Ovary (tissue), 9 donors: ENCODE results near the gene VWA5B2. TPM values are rescaled to one million over a fixed set of nuclear protein-coding genes. Genes with fewer than 3 reads are reported as not detected.
"Not testable (repeated sequence)": the region's sequence is repeated elsewhere in the genome, so short reads cannot be mapped to it uniquely, and the experiment has no call there.

Source experiments
- DNase-seq, 5 donors: peaks; one replicate each; pipeline ENCODE4 v3.0.0-alpha.2; 2019 to 2020
- H3K27ac ChIP-seq, 2 donors: fragments of 200-600 bp; one replicate each; pipeline versions ENCODE4 v1.5.1 to v1.8.0; 2019 to 2022
- H3K27me3 ChIP-seq: fragments of 200-600 bp; one replicate; pipeline ENCODE4 v1.8.0; 2022
- H3K36me3 ChIP-seq: fragments of 200-600 bp; sonication (generic); one replicate; pipeline ENCODE4 v1.5.1; 2019
- H3K4me1 ChIP-seq: one replicate; pipeline ENCODE4 v1.8.1; 2013; ENCODE audit warnings: mild to moderate bottlenecking, moderate library complexity; ENCODE audit not compliant: insufficient read depth
- H3K4me3 ChIP-seq: fragments of 200-600 bp; sonication (generic); one replicate; pipeline ENCODE4 v1.5.1; 2017
- H3K9me3 ChIP-seq, 2 donors: fragments of 200-600 bp in 1 of 2; sonication (generic) in 1 of 2; one replicate each; pipeline versions ENCODE4 v1.5.1 to v1.8.1; 2013 to 2019; ENCODE audit warnings: mild to moderate bottlenecking in 1 of 2, moderate library complexity in 1 of 2
- EP300 ChIP-seq: sonication (generic); formaldehyde crosslinking; IDR thresholded peaks from one replicate; pipeline ENCODE4 v1.6.1; 2017; ENCODE audit warnings: antibody characterized with exemption
- POLR2A ChIP-seq: fragments of 450-650 bp; IDR thresholded peaks from one replicate; pipeline ENCODE4 v1.6.1; 2017; ENCODE audit warnings: antibody characterized with exemption, mild to moderate bottlenecking, moderate library complexity
- WGBS, 3 donors: extraction: QIAGEN DNeasy Blood & Tissue Kit in 1 of 3; methylation state at CpG; one replicate each; pipeline versions ENCODE4 v1.1.5 to v1.1.7; 2013 to 2017; 5-methylcytosine and 5-hydroxymethylcytosine counted together
- intact Hi-C, 4 donors: fragments of 100-400 bp; cut with DNase I; formaldehyde crosslinking; loops; one replicate each; pipeline versions ENCODE4 v1.11.0 to v1.15.1; 2022 to 2023
- polyA plus RNA-seq, 2 donors: library from polyadenylated mRNA; stranded (reverse); fragments of 200-250 nt in 1 of 2; fragments of 350-450 nt in 1 of 2; fragmentation: Illumina TruSeq in 1 of 2; extraction: RNeasy Lipid Tissue Mini Kit (QIAGEN cat#74804) in 1 of 2; gene quantifications; one replicate each; pipeline ENCODE4 v1.2.3, GENCODE V29; 2013 to 2014
- total RNA-seq, 7 donors: library from RNA; depleted of rRNA in 2 of 7; stranded (reverse); fragments of >200 nt in 2 of 7; fragmentation: NEBNext Ultra II Directional in 3 of 7; extraction: Animal tissue kit (Norgen Biotek cat#: 25700) in 3 of 7; gene quantifications; one replicate each; pipeline versions ENCODE4 v1.1.0 to v1.2.4, GENCODE V29; 2016 to 2023
- TF ChIP-seq, protein P1 (sequence below), 3 donors: fragments of 450-650 bp in 2 of 3; fragments of 200-600 bp in 1 of 3; IDR thresholded peaks; one replicate each; pipeline versions ENCODE4 v1.5.1 to v1.8.0; 2016 to 2022; ENCODE audit warnings: antibody characterized with exemption in 3 of 3, mild to moderate bottlenecking in 1 of 3
- donor health status: DM: no; HTN: no; CAD: no; lungs with moderate emphysema.
- donor health status: DM: no; HTN: no; CAD: no.
- donor health status: Bipolar disorder and iron deficiency.
- donor health status: DM: yes; HTN: yes; CAD: no.
- donor health status: DM: no; HTN: no; CAD: no.
- donor health status: DM: yes; HTN: yes; CAD: no.

Gene VWA5B2
- total and polyA plus RNA-seq, 9 donors, result 0.15 to 5.9 (median 0.48) TPM; not detected in 1

DNA sequence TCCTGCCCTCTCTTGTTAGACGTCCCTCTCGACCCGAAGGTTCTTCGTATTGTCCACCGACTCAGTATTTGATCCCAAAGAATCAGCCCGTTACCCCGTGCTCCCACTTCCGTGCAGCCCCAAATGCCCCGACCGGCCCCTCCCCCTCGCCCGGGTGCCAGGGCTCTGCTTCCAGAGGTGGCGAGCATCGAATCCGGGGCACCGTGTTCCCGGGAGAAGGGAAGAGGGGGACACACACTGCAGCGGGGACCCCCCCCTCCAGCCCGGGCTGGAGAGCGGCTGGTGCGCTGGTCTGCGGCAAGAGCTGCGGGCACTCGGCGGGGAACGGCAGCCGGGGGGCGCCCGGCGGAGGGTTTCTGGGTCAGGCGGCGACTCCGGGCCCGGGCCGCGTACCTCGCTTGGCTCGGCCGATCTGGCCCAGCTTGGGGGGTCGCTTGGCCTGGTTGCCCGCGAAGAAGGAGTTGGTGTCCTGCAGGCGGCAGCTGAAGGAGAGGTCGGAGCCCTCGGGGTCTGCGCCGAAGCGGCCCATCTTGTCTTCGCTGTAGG is 31.4 kb downstream of the VWA5B2 start:
- 0 to 1% (median 1%) methylated on average over 34 to 49 of the region's 49 CpGs for WGBS, 3 donors
- DNase-seq, result no peak
- Histone ChIP-seq H3K27ac (no peak overlapping the region), H3K4me3 (peak overlapping the region; percentile 23), H3K36me3 (no peaks in the 10 kb centered on the region), H3K9me3 (no peaks in the 10 kb centered on the region), H3K4me1 (peaks cover 13% of the 10 kb centered on the region), H3K27me3 (peaks cover 5% of the 10 kb centered on the region)
- intact Hi-C loops, result no loop called here
- no peak for TF ChIP-seq POLR2A
- TF ChIP-seq, protein P1, sequence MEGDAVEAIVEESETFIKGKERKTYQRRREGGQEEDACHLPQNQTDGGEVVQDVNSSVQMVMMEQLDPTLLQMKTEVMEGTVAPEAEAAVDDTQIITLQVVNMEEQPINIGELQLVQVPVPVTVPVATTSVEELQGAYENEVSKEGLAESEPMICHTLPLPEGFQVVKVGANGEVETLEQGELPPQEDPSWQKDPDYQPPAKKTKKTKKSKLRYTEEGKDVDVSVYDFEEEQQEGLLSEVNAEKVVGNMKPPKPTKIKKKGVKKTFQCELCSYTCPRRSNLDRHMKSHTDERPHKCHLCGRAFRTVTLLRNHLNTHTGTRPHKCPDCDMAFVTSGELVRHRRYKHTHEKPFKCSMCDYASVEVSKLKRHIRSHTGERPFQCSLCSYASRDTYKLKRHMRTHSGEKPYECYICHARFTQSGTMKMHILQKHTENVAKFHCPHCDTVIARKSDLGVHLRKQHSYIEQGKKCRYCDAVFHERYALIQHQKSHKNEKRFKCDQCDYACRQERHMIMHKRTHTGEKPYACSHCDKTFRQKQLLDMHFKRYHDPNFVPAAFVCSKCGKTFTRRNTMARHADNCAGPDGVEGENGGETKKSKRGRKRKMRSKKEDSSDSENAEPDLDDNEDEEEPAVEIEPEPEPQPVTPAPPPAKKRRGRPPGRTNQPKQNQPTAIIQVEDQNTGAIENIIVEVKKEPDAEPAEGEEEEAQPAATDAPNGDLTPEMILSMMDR (IDR thresholded peaks at IDR 0.05), result no peak

DNA sequence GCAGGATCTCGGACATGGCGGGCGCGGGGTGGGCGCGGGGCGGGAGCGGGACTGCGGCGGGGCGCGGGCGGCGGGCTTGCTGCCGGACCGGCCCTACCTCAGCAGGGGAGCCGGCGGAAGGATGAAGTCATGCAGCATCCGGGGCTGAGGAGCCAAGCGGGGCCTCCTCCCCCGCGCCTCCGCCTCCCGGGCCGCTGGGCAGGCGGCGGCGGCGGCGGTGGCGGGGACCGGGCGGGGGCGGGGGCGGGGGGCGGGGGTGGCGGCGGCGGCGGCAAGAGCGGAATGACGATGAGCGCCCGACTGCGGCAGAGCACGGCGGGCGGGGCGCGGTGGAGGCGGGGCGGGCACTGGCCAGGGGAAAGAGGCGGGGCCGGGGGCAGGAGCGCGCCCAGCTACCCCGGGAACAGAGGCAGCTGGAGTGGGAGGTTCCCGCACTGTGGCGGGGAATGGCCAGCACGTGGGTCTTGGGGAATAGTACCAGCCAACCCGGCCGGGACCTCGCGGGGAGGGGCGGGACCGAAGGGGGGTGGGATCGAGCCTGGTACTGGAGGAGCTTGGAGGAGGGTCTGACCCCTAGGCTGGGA is 32.0 kb downstream of the VWA5B2 start, which contains the start of gene CAMK2N2:
TSS of gene CAMK2N2 (minus strand) at position 284 of the 584 bp plus-strand sequence. CDS start at position 16, 268 bp downstream.
- peak within 1 kb of the TSS; percentile 23 for H3K4me3 ChIP-seq
- no peaks in the 10 kb centered on the region for H3K36me3 ChIP-seq
- H3K4me1 ChIP-seq, result peaks cover 13% of the 10 kb centered on the region
- peaks cover 5% of the 10 kb centered on the region for H3K27me3 ChIP-seq
- TF ChIP-seq, protein P1 (IDR thresholded peaks at IDR 0.05), result no peak
- no peak for TF ChIP-seq EP300
- no peak for TF ChIP-seq POLR2A
- intact Hi-C loops, result no loop called here
- no peak within 1 kb of the TSS for H3K27ac ChIP-seq
- 0 to 3% (median 1%) methylated on average over 12 to 63 of the region's 67 CpGs for WGBS, 3 donors
- peak in 2 of 5 donors; percentile 45 to 46 for DNase-seq
- H3K9me3 ChIP-seq, result no peaks in the 10 kb centered on the region

DNA sequence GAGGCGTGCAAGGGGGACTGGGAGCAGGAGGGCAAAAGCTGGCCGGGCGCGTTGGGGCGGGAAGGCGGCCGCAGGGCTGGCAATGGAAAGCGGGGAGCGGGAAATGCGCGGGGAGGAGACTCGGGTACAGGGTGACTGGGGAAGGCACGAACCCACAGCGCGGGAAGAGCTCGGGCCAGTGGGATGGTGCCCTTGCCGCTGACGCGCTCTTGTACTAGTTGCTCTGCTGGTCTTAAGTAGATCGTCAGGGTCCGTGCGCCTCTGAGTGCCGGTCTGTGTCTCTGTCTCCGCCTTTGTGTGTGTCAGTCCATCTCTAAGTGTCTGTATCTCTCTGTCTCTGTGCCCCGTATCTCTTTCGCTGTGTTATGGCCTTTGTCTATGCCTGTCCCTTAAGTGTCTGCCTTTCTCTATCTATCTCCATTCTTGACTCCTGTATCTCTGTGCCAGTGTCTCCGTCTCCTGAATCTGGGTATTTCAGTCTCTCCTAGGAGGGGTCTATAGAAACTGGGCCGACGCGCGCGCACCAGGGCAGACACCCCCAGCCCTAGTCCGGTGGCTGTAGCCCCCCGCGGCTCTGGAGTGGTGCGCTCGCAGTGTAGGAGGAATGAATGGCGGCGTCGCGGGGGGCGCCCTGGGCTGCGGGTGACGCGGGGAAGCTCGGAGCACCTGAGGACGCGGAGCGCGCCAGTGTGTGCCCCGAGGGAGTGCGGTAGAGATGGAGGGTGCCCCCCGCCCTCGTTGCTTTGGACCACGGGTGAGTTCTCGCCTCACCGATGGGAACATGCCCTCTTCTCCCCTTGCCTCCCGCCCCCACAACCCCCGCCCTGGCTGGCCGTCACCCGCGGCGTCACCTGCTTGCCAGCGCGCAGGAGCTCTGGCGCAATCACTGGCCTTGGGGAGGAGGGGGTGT is 32.7 kb downstream of the VWA5B2 start:
- Histone ChIP-seq H3K36me3 (no peaks in the 10 kb centered on the region), H3K27ac (no peak overlapping the region), H3K9me3 (no peaks in the 10 kb centered on the region), H3K4me3 (peak overlapping the region; percentile 23), H3K27me3 (peaks cover 5% of the 10 kb centered on the region), H3K4me1 (peaks cover 13% of the 10 kb centered on the region)
- intact Hi-C loops, result no loop called here
- DNase-seq, result no peak
- no peak for TF ChIP-seq EP300
- TF ChIP-seq POLR2A, result no peak
- TF ChIP-seq, protein P1 (IDR thresholded peaks at IDR 0.05), result no peak
- WGBS, 3 donors, result 1 to 2% (median 1%) methylated on average over 65 to 66 of the region's 66 CpGs

DNA sequence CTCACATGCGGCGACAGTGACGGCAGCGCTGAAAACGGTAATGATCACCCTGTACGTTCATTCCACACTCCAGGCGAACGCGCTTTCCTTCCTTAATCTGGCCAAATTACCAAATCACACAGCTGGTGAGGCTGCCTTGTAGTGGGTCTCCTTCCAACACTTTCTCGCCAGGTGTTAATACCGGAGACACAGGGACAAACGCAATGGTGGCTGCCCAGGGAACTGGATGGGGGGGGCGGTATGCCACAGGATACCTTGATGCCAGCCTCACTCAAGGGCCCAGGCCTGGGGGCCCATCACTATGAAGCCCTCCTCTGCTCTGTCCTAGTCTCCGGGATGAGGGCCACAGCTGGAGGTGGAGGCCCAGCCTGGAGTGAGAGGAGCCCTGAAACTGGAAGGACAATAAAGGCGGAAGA is 33.4 kb downstream of the VWA5B2 start:
- 7 to 11% (median 10%) methylated on average over 15 of the region's 15 CpGs for WGBS, 3 donors
- DNase-seq, result no peak
- no peaks in the 10 kb centered on the region for H3K9me3 ChIP-seq
- no peak overlapping the region for H3K27ac ChIP-seq
- no peak overlapping the region for H3K4me3 ChIP-seq
- no peaks in the 10 kb centered on the region for H3K36me3 ChIP-seq
- peaks cover 5% of the 10 kb centered on the region for H3K27me3 ChIP-seq
- peaks cover 13% of the 10 kb centered on the region for H3K4me1 ChIP-seq
- intact Hi-C loops, result no loop called here
- TF ChIP-seq POLR2A (no peak), EP300 (no peak)
- TF ChIP-seq, protein P1 (IDR thresholded peaks at IDR 0.05), result no peak

DNA sequence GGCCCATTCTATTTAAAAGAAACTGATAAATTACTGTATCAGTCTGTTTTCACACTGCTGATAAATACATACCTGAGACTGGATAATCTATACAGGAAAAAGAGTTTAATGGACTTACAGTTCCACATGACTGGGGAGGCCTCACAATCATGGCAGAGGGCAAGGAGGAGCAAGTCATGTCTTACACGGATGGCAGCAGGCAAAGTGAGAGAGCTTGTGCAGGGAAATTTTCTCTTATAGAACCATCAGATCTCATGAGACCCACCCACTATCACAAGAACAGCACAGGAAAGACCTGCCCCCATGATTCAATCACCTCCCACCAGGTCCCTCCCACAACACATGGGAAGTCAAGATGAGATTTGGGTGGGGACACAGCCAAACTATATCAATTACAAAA is 37.9 kb downstream of the VWA5B2 start:
- H3K36me3 ChIP-seq, H3K27ac ChIP-seq, H3K27me3 ChIP-seq, H3K4me1 ChIP-seq, H3K9me3 ChIP-seq, H3K4me3 ChIP-seq, DNase-seq, intact Hi-C loops: not testable (repeated sequence)
- 82 to 92% (median 84%) methylated on average over 1 of the region's 1 CpG for WGBS, 3 donors
